HepG2 (cell line): ENCODE results near the gene RAB20. TPM values are rescaled to one million over a fixed set of nuclear protein-coding genes. Genes with fewer than 3 reads are reported as not detected.
A peak's percentile ranks its signal among the peaks of the same experiment; 100 is the strongest.

ENCODE experiments used
- DPF2 ChIP-seq: sonication (generic); formaldehyde crosslinking; IDR thresholded peaks from 2 replicates; pipeline ENCODE4 v1.4.0; 2020; ENCODE audit warnings: mild to moderate bottlenecking, low read depth, missing genetic modification reagents, borderline replicate concordance
- EP300 ChIP-seq, 3 experiments: sonication (generic) in 1 of 3; formaldehyde crosslinking in 1 of 3; IDR thresholded peaks; 2 replicates each; pipeline versions ENCODE4 v1.5.1 to v1.6.1; 2011 to 2020; ENCODE audit warnings: low read depth in 2 of 3, low read length in 2 of 3, borderline replicate concordance in 1 of 3, improper control_type of control experiment in 1 of 3, mild to moderate bottlenecking in 1 of 3, missing genetic modification reagents in 1 of 3, moderate library complexity in 1 of 3
- FOXK1 ChIP-seq: sonication (generic); formaldehyde crosslinking; IDR thresholded peaks from 2 replicates; pipeline ENCODE4 v1.4.0; 2020; ENCODE audit warnings: low read depth, missing genetic modification reagents, borderline replicate concordance
- HDAC2 ChIP-seq: sonication (generic); formaldehyde crosslinking; IDR thresholded peaks from 2 replicates; pipeline ENCODE4 v1.4.0; 2020; ENCODE audit warnings: missing genetic modification reagents
- HOXA9 ChIP-seq: sonication (generic); formaldehyde crosslinking; IDR thresholded peaks from 2 replicates; pipeline ENCODE4 v1.8.1; 2022; ENCODE audit warnings: missing genetic modification reagents, mild to moderate bottlenecking, moderate library complexity, borderline replicate concordance
- IRF2 ChIP-seq: IDR thresholded peaks from 2 replicates; pipeline ENCODE4 v1.6.1; 2018; ENCODE audit warnings: missing genetic modification reagents, missing compliant biosample characterization
- ISL2 ChIP-seq: sonication (generic); formaldehyde crosslinking; IDR thresholded peaks from 2 replicates; pipeline ENCODE4 v1.5.0; 2020; ENCODE audit warnings: missing genetic modification reagents
- MEIS2 ChIP-seq: sonication (generic); formaldehyde crosslinking; IDR thresholded peaks from 2 replicates; pipeline ENCODE4 v1.9.0; 2021; ENCODE audit warnings: mild to moderate bottlenecking, missing genetic modification reagents
- RAD51 ChIP-seq: fragments of 450-650 bp; IDR thresholded peaks from 2 replicates; pipeline ENCODE4 v1.6.1; 2016; ENCODE audit warnings: borderline replicate concordance
- RXRA ChIP-seq: sonication (generic); formaldehyde crosslinking; IDR thresholded peaks from 2 replicates; pipeline ENCODE4 v1.5.1; 2020; ENCODE audit warnings: missing genetic modification reagents
- SALL1 ChIP-seq: sonication (generic); formaldehyde crosslinking; IDR thresholded peaks from 2 replicates; pipeline ENCODE4 v1.8.0; 2022; ENCODE audit warnings: mild to moderate bottlenecking, missing genetic modification reagents
- SKI ChIP-seq: fragments of 450-650 bp; IDR thresholded peaks from one replicate; pipeline ENCODE4 v1.6.1; 2018; ENCODE audit warnings: mild to moderate bottlenecking; ENCODE audit not compliant: partially characterized antibody
- TGIF2 ChIP-seq: IDR thresholded peaks from 2 replicates; pipeline ENCODE4 v1.6.1; 2016; ENCODE audit warnings: control low read depth, missing compliant biosample characterization
- ZBTB7B ChIP-seq: sonication (generic); formaldehyde crosslinking; IDR thresholded peaks from 2 replicates; pipeline ENCODE4 v1.4.0; 2020; ENCODE audit warnings: missing genetic modification reagents
- ZNF143 ChIP-seq: sonication (generic); formaldehyde crosslinking; IDR thresholded peaks from 2 replicates; pipeline ENCODE4 v1.4.0; 2020; ENCODE audit warnings: missing genetic modification reagents
- ZNF282 ChIP-seq: fragments of 450-650 bp; IDR thresholded peaks from 2 replicates; pipeline ENCODE4 v1.6.1; 2018; ENCODE audit not compliant: partially characterized antibody
- ZNF329 ChIP-seq: sonication (generic); formaldehyde crosslinking; IDR thresholded peaks from 2 replicates; pipeline ENCODE4 v1.9.0; 2021; ENCODE audit warnings: low read depth, mild to moderate bottlenecking, missing genetic modification reagents
- ZNF331 ChIP-seq: sonication (generic); formaldehyde crosslinking; IDR thresholded peaks from 2 replicates; pipeline ENCODE4 v1.4.0; 2020; ENCODE audit warnings: missing genetic modification reagents
- ZNF510 ChIP-seq: sonication (generic); formaldehyde crosslinking; IDR thresholded peaks from 2 replicates; pipeline ENCODE4 v1.4.0; 2020; ENCODE audit warnings: low read depth, mild to moderate bottlenecking, missing genetic modification reagents
- ZSCAN9 ChIP-seq: IDR thresholded peaks from 2 replicates; pipeline ENCODE4 v1.6.1; 2016; ENCODE audit warnings: borderline replicate concordance
- polyA plus RNA-seq, 8 experiments: library from polyadenylated mRNA; depleted of rRNA in 3 of 8; stranded (reverse) in 7 of 8; unstranded in 1 of 8; fragments of >200 nt; fragmentation: Illumina TruSeq in 4 of 8; extraction: Trizol in 4 of 8; gene quantifications; 2 replicates each; pipeline versions ENCODE4 v1.2.1 to v1.2.3, GENCODE V29; 2011 to 2016; ENCODE audit warnings: low read depth in 4 of 8, missing spikeins in 1 of 8, mixed read lengths in 1 of 8; ENCODE audit not compliant: insufficient read depth in 1 of 8
- total RNA-seq, 5 experiments: library from RNA; depleted of rRNA; stranded (reverse); fragments of >200 nt; fragmentation: Illumina TruSeq; extraction: Trizol; gene quantifications; 2 replicates each; pipeline ENCODE4 v1.2.3, GENCODE V29; 2016; ENCODE audit warnings: low read depth in 1 of 5
- TF ChIP-seq, protein P1 (sequence below): sonication (generic); formaldehyde crosslinking; IDR thresholded peaks from 2 replicates; pipeline ENCODE4 v1.8.1; 2023; ENCODE audit warnings: missing genetic modification reagents, mild to moderate bottlenecking, borderline replicate concordance
- TF ChIP-seq, protein P2 (sequence below): sonication (generic); formaldehyde crosslinking; IDR thresholded peaks from 2 replicates; pipeline ENCODE4 v1.8.0; 2022; ENCODE audit warnings: missing genetic modification reagents, mild to moderate bottlenecking, moderate library complexity, borderline replicate concordance
- TF ChIP-seq, protein P3 (sequence below): sonication (generic); formaldehyde crosslinking; IDR thresholded peaks from 2 replicates; pipeline ENCODE4 v1.9.0; 2021; ENCODE audit warnings: missing genetic modification reagents, mild to moderate bottlenecking, borderline replicate concordance
- TF ChIP-seq, protein P4 (sequence below): sonication (generic); formaldehyde crosslinking; conservative IDR thresholded peaks from 2 replicates; pipeline ENCODE4 v1.4.0; 2020; ENCODE audit warnings: mild to moderate bottlenecking, missing genetic modification reagents, moderate library complexity

RAB20 gene
- total and polyA plus RNA-seq, 2 of the 13 experiments (the other 11 are each of a cell fraction or from before 2014, with no cell fraction given), result 15.6 to 30.5 TPM

DNA sequence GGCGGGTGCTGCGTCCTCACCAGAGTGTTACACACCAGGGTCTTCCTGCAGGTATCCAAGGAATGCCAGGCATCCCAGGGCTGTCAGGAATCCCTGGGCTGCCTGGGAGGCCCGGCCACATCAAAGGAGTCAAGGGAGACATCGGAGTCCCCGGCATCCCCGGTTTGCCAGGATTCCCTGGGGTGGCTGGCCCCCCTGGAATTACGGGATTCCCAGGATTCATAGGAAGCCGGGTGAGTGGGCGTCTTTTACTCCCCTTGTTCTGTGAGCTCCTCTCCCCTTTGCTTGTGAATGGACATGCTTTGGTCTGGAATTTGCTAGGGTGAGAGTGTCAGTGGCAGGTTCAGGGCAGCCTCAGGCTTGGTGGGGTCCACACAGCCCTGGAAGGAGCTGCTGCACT, 75.9 kb downstream of the RAB20 start (continued):
- TF ChIP-seq ZNF510 (CRISPR knock-in tag), result no peak
- peak; percentile 65; the same call in 1 of the 2 replicates for TF ChIP-seq ISL2
- peak; percentile 59 to 61; a peak in 3 of 4 replicates for TF ChIP-seq EP300 (IDR thresholded peaks at IDR 0.05; ENCODE audit: low read depth in 2 of 2, low read length in 2 of 2)
- peak; percentile 64; the same call in 1 of the 2 replicates for TF ChIP-seq EP300 (CRISPR knock-in tag; IDR thresholded peaks at IDR 0.05; ENCODE audit: borderline replicate concordance)
- TF ChIP-seq SALL1 (CRISPR knock-in tag), result peak; percentile 65
- TF ChIP-seq ZSCAN9 (CRISPR knock-in tag), result peak; percentile 44; the same call in 1 of the 2 replicates
- no peak for TF ChIP-seq RAD51
- TF ChIP-seq, protein P1, sequence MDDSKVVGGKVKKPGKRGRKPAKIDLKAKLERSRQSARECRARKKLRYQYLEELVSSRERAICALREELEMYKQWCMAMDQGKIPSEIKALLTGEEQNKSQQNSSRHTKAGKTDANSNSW, result no peak
- TF ChIP-seq, protein P2, sequence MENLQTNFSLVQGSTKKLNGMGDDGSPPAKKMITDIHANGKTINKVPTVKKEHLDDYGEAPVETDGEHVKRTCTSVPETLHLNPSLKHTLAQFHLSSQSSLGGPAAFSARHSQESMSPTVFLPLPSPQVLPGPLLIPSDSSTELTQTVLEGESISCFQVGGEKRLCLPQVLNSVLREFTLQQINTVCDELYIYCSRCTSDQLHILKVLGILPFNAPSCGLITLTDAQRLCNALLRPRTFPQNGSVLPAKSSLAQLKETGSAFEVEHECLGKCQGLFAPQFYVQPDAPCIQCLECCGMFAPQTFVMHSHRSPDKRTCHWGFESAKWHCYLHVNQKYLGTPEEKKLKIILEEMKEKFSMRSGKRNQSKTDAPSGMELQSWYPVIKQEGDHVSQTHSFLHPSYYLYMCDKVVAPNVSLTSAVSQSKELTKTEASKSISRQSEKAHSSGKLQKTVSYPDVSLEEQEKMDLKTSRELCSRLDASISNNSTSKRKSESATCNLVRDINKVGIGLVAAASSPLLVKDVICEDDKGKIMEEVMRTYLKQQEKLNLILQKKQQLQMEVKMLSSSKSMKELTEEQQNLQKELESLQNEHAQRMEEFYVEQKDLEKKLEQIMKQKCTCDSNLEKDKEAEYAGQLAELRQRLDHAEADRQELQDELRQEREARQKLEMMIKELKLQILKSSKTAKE (CRISPR knock-in tag), result peak; percentile 62; the same call in 1 of the 2 replicates
- peak; percentile 82 for TF ChIP-seq ZBTB7B (CRISPR knock-in tag)
- peak; percentile 78; the same call in 1 of the 2 replicates for TF ChIP-seq FOXK1
- TF ChIP-seq TGIF2 (CRISPR knock-in tag), result peak; percentile 70
- TF ChIP-seq HDAC2 (CRISPR knock-in tag), result peak; percentile 72
- TF ChIP-seq, protein P3, sequence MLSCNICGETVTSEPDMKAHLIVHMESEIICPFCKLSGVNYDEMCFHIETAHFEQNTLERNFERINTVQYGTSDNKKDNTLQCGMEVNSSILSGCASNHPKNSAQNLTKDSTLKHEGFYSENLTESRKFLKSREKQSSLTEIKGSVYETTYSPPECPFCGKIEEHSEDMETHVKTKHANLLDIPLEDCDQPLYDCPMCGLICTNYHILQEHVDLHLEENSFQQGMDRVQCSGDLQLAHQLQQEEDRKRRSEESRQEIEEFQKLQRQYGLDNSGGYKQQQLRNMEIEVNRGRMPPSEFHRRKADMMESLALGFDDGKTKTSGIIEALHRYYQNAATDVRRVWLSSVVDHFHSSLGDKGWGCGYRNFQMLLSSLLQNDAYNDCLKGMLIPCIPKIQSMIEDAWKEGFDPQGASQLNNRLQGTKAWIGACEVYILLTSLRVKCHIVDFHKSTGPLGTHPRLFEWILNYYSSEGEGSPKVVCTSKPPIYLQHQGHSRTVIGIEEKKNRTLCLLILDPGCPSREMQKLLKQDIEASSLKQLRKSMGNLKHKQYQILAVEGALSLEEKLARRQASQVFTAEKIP (CRISPR knock-in tag), result no peak
- peak; percentile 73 for TF ChIP-seq IRF2 (CRISPR knock-in tag)
- TF ChIP-seq ZNF329, result no peak
- TF ChIP-seq ZNF282, result no peak
- TF ChIP-seq HOXA9 (CRISPR knock-in tag), result no peak
- TF ChIP-seq, protein P4, sequence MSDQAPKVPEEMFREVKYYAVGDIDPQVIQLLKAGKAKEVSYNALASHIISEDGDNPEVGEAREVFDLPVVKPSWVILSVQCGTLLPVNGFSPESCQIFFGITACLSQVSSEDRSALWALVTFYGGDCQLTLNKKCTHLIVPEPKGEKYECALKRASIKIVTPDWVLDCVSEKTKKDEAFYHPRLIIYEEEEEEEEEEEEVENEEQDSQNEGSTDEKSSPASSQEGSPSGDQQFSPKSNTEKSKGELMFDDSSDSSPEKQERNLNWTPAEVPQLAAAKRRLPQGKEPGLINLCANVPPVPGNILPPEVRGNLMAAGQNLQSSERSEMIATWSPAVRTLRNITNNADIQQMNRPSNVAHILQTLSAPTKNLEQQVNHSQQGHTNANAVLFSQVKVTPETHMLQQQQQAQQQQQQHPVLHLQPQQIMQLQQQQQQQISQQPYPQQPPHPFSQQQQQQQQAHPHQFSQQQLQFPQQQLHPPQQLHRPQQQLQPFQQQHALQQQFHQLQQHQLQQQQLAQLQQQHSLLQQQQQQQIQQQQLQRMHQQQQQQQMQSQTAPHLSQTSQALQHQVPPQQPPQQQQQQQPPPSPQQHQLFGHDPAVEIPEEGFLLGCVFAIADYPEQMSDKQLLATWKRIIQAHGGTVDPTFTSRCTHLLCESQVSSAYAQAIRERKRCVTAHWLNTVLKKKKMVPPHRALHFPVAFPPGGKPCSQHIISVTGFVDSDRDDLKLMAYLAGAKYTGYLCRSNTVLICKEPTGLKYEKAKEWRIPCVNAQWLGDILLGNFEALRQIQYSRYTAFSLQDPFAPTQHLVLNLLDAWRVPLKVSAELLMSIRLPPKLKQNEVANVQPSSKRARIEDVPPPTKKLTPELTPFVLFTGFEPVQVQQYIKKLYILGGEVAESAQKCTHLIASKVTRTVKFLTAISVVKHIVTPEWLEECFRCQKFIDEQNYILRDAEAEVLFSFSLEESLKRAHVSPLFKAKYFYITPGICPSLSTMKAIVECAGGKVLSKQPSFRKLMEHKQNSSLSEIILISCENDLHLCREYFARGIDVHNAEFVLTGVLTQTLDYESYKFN (CRISPR knock-in tag), result peak; percentile 42
- TF ChIP-seq ZNF331 (CRISPR knock-in tag), result 0 out of 2 replicates have a peak, but pooled peaks have one; percentile 11
- 0 out of 2 replicates have a peak, but pooled peaks have one; percentile 31 for TF ChIP-seq MEIS2 (CRISPR knock-in tag)
- peak; percentile 44; the same call in 1 of the 2 replicates for TF ChIP-seq DPF2 (CRISPR knock-in tag)
- TF ChIP-seq SKI, result peak; percentile 42
- TF ChIP-seq RXRA (CRISPR knock-in tag), result peak; percentile 38; the same call in 1 of the 2 replicates
- 0 out of 2 replicates have a peak, but pooled peaks have one; percentile 36 for TF ChIP-seq ZNF143 (CRISPR knock-in tag)
